Psoas muscle (tissue), 8 donors: ENCODE measurements around the gene PIEZO1. TPM values are rescaled to one million over a fixed set of nuclear protein-coding genes. Genes with fewer than 3 reads are reported as not detected.

ENCODE experiments used
- ATAC-seq, 4 donors: fragments of 200-7000 bp; cut with Tn5 transposase; one replicate each; pipeline ENCODE4 v1.9.1; 2020; ENCODE audit warnings: moderate library complexity in 3 of 4, mild to moderate bottlenecking in 2 of 4
- DNase-seq, 2 donors: peaks; one replicate each; pipeline ENCODE4 v3.0.0-alpha.2; 2020
- H3K27ac ChIP-seq: fragments of 200-600 bp; one replicate; pipeline ENCODE4 v1.8.0; 2022
- H3K27me3 ChIP-seq, 3 donors: fragments of 200-600 bp in 1 of 3; one replicate each; pipeline versions ENCODE4 v1.6.1 to v1.8.0; 2013 to 2022; ENCODE audit warnings: low read length in 2 of 3, mild to moderate bottlenecking in 2 of 3, moderate library complexity in 1 of 3; ENCODE audit not compliant: insufficient read depth in 3 of 3
- H3K36me3 ChIP-seq, 2 donors: fragments of 200-600 bp in 1 of 2; one replicate each; pipeline versions ENCODE4 v1.6.1 to v1.8.0; 2013 to 2022; ENCODE audit warnings: low read depth in 1 of 2, mild to moderate bottlenecking in 1 of 2, moderate library complexity in 1 of 2; ENCODE audit not compliant: insufficient read depth in 1 of 2
- H3K4me1 ChIP-seq: fragments of 200-600 bp; one replicate; pipeline ENCODE4 v1.8.0; 2022
- H3K4me3 ChIP-seq: fragments of 200-600 bp; one replicate; pipeline ENCODE4 v1.8.0; 2022; ENCODE audit warnings: mild to moderate bottlenecking
- H3K9me3 ChIP-seq: fragments of 200-600 bp; one replicate; pipeline ENCODE4 v1.8.0; 2022
- WGBS, 3 donors: extraction: QIAGEN DNeasy Blood & Tissue Kit; methylation state at CpG; one replicate each; pipeline versions ENCODE4 v1.1.6 to v1.1.7; 2013; 5-methylcytosine and 5-hydroxymethylcytosine counted together
- intact Hi-C, 2 donors: fragments of 100-400 bp; cut with DNase I; formaldehyde crosslinking; loops; one replicate each; pipeline versions ENCODE4 v1.11.0 to v1.14.2; 2022
- polyA plus RNA-seq, 3 donors: library from polyadenylated mRNA; stranded (reverse); fragments of 200-250 nt; gene quantifications; one replicate each; pipeline ENCODE4 v1.2.3, GENCODE V29; 2013
- total RNA-seq, 4 donors: library from RNA; stranded (reverse); fragmentation: NEBNext Ultra II Directional in 2 of 4; extraction: Animal tissue kit (Norgen Biotek cat#: 25700) in 2 of 4; gene quantifications; one replicate each; pipeline versions ENCODE4 v1.2.1 to v1.2.4, GENCODE V29; 2021 to 2023
- TF ChIP-seq, protein P1 (sequence below): fragments of 200-600 bp; IDR thresholded peaks from one replicate; pipeline ENCODE4 v1.8.0; 2022; ENCODE audit warnings: antibody characterized with exemption
- donor health status: healthy with polysubstance abuse.
- donor health status: DM: no; HTN: no; CAD: no; lungs with moderate emphysema.
- donor health status: Bipolar disorder and iron deficiency.
- donor health status: healthy.
- donor health status: DM: yes; HTN: yes; CAD: no.
- donor health status: DM: no; HTN: no; CAD: no.
- donor health status: DM: no; HTN: no; CAD: no.
- donor health status: DM: yes; HTN: yes; CAD: no.

The PIEZO1 gene
- total and polyA plus RNA-seq, 7 donors: 7.2 to 26.8 (median 10.2) TPM

DNA sequence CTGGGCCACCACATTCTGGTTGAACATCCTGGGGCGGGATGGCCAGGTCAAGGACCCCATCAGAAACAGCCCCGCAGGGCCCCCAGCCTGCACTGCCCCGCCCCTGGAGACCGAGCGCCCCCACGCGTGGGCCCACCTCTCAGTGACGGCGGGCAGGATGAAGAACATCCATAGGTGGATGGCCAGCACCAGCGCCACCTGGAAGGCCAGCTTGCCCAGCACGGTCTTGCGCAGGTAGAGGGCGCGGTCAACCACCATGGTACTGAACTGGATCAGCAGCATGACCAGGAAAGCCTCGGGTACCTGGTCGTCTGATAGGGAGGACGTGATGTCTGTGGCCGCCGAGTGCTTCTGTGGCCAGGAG, 65.1 kb downstream of the PIEZO1 start:
- no peak for ATAC-seq
- intact Hi-C loops: no loop called here

DNA sequence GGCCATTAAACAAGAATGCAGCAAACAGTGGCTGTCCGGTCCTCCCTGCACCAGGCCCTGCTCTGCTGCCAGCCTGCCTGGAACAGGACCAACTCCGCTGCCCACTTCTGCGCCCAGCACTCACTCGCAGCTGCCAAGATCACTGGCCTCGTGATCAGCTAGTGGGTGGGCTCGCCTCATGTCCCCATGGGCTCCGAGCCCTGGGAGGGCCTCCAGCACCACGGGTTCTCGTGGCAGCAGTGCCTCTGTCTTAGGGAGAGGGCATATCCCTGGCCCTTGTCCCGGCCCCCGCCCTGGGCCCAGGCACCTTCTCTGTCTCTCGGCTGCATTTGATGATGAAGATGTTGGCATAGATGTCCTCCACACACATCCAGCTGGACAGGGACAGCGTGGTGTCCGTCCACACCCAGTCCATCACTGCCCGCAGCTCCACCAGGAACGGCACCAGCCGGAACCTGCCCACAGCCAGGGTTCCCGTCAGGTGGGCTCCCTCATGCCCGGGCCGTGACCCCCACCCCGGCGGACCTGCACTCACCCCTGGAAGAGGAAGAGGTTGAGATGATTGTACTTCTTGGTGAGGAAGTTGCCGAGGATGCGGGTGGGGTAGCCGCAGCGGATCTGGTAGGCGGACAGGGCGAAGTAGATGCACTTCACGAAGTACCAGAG, 65.6 kb downstream of the PIEZO1 start:
- H3K9me3 ChIP-seq: no peaks in the 10 kb centered on the region
- H3K27ac ChIP-seq: no peak overlapping the region
- no peak for DNase-seq
- H3K27me3 ChIP-seq: no peaks in the 10 kb centered on the region
- no peak overlapping the region for H3K4me3 ChIP-seq
- ATAC-seq: peak in 2 of 4 donors; percentile 6 to 22
- H3K4me1 ChIP-seq: no peaks in the 10 kb centered on the region
- intact Hi-C loops: no loop called here
- TF ChIP-seq, protein P1, sequence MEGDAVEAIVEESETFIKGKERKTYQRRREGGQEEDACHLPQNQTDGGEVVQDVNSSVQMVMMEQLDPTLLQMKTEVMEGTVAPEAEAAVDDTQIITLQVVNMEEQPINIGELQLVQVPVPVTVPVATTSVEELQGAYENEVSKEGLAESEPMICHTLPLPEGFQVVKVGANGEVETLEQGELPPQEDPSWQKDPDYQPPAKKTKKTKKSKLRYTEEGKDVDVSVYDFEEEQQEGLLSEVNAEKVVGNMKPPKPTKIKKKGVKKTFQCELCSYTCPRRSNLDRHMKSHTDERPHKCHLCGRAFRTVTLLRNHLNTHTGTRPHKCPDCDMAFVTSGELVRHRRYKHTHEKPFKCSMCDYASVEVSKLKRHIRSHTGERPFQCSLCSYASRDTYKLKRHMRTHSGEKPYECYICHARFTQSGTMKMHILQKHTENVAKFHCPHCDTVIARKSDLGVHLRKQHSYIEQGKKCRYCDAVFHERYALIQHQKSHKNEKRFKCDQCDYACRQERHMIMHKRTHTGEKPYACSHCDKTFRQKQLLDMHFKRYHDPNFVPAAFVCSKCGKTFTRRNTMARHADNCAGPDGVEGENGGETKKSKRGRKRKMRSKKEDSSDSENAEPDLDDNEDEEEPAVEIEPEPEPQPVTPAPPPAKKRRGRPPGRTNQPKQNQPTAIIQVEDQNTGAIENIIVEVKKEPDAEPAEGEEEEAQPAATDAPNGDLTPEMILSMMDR: no peak
- WGBS, 3 donors: 57 to 68% (median 66%) methylated on average over 29 of the region's 29 CpGs
- H3K36me3 ChIP-seq: peaks cover 7 to 78% of the 10 kb centered on the region in 2 donors

More for the DNA sequence above, 65.1 kb downstream of the PIEZO1 start:
- Histone ChIP-seq H3K27ac (no peak overlapping the region), H3K36me3 (peaks cover 5 to 78% of the 10 kb centered on the region in 2 donors), H3K27me3 (no peaks in the 10 kb centered on the region), H3K4me3 (no peak overlapping the region), H3K4me1 (no peaks in the 10 kb centered on the region), H3K9me3 (no peaks in the 10 kb centered on the region)
- no peak for DNase-seq
- TF ChIP-seq, protein P1: no peak
- 94% methylated on average over 14 to 19 of the region's 19 CpGs for WGBS, 3 donors

DNA sequence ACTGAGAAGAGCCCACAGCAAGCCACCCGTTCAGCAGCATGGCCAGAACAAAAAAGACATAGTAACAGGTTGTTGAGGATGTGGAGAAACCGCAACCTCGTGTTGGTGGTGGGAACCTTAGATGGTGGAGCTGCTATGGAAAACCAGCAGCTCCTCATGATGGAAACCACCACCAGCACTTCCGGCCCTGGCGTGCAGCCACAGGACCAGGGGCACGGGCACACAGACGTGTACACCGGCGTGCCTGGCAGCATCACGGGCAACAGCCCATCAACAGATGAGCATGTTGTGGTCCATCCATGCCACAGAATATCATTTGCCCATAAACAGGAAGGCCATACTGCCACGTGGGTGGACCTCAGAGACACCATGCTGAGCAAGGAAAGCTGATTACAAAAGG, 66.8 kb downstream of the PIEZO1 start:
- Histone ChIP-seq H3K27me3 (no peaks in the 10 kb centered on the region), H3K36me3 (peaks cover 7 to 79% of the 10 kb centered on the region in 2 donors), H3K4me1 (no peaks in the 10 kb centered on the region), H3K27ac (no peak overlapping the region), H3K4me3 (no peak overlapping the region), H3K9me3 (no peaks in the 10 kb centered on the region)
- ATAC-seq (no peak), DNase-seq (no peak)
- intact Hi-C loops: no loop called here
- TF ChIP-seq, protein P1: no peak
- WGBS, 3 donors: 83 to 90% (median 83%) methylated on average over 11 of the region's 11 CpGs

DNA sequence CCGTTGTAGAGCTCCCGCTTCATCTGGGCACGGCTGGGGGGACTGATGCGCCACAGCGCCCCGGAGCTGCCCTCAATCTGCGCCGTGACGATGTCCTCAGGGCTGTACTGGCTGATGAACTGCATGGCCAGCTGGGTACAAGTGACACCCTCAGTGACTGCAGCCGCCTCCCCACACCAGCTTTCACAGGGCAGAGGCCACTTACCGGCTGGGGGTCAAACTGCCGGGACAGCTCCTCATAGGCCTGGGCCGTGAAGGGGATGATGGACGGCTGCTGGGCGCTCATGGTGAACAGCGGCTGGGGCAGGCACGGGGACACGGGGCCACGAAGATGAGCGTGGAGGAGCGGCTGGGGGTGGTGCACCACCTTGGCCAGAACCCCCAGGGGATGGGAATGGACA, 68.4 kb downstream of the PIEZO1 start:
- TF ChIP-seq, protein P1: no peak
- WGBS, 3 donors: 93 to 96% (median 94%) methylated on average over 21 of the region's 21 CpGs
- no peak overlapping the region for H3K27ac ChIP-seq

DNA sequence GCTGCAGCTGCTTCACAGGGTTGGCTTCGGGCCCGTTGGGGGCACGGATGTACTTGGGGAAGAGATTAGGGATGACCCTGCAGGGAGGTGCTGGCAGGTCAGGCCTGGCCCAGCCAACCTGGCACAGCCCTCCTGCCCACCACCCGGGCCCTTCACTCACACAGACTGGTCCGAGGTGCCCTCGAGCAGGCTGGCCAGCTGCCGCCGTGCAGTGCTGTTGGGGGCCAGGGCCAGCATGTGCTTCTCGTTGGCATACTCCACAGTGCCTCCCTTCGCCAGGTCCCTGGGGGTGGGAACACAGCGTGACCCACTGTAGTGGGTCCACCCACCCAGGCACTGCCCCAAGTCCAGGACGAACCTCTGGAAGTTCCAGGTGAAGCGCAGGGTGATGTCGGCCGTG, 68.8 kb downstream of the PIEZO1 start:
- TF ChIP-seq, protein P1: no peak
- DNase-seq (no peak), ATAC-seq (no peak)
- Histone ChIP-seq H3K9me3 (no peaks in the 10 kb centered on the region), H3K27me3 (no peaks in the 10 kb centered on the region), H3K36me3 (peaks cover 7 to 62% of the 10 kb centered on the region in 2 donors), H3K4me3 (no peak overlapping the region), H3K4me1 (no peaks in the 10 kb centered on the region), H3K27ac (no peak overlapping the region)
- intact Hi-C loops: no loop called here
- WGBS, 3 donors: 69 to 80% (median 75%) methylated on average over 15 of the region's 15 CpGs

More for the DNA sequence above, 68.4 kb downstream of the PIEZO1 start:
- no peaks in the 10 kb centered on the region for H3K9me3 ChIP-seq
- no peaks in the 10 kb centered on the region for H3K4me1 ChIP-seq
- DNase-seq: no peak
- intact Hi-C loops: no loop called here
- no peak for ATAC-seq
- no peak overlapping the region for H3K4me3 ChIP-seq
- H3K27me3 ChIP-seq: no peaks in the 10 kb centered on the region
- H3K36me3 ChIP-seq: peaks cover 7 to 66% of the 10 kb centered on the region in 2 donors
